Measurements from ENCODE around the gene LRRC28.

LRRC28 gene

DNA sequence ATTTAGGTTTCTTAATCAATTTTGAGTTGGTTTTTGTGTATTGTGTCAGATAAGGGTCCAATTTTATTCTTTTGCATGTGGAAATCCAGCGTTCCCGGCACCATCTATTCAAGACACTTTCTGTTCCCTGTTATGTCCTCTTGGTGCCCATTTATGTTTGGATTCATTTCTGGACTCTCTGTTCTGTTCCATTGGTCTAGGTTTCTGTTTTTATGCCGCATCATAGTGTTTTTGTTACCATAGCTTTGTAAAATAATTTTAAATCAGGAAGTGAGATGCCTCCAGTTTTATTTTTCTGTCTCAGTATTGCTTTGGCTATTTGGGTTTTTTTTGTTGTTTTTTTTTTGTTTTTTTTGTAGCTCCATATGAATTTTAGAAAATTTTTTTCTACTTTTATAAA, 97.1 kb downstream of the LRRC28 start:
- TF ChIP-seq POLR2A (IDR thresholded peaks at IDR 0.05; ENCODE audit: low read depth, low read length) (no peak), TAF1 (IDR thresholded peaks at IDR 0.05; ENCODE audit: borderline replicate concordance, low read depth, low read length) (no peak), POLR2AphosphoS5 (IDR thresholded peaks at IDR 0.05; ENCODE audit: low read depth, low read length) (no peak)
- no peak for FAIRE-seq
- no peak for DNase-seq (ENCODE audit: insufficient read length)

DNA sequence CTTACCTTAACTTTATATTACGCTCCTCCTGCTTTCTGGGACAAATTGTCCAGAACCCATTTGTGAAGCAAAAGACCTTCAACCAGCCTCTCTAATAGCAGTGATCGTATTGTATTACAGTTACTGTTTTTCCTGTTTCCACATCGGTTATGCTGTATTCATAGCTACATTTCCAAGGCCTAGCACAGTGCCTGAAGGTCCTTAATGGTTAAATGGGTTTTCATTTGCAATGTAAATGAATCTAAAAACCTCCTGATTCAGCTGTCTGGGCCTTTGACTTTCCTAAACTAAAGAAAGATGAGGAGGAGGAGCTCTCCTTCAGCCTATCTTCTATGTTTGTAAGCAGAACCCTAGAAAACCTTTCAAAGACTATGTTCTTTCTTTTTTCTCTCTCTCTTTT, 99.1 kb downstream of the LRRC28 start:
- TF ChIP-seq POLR2A (IDR thresholded peaks at IDR 0.05; ENCODE audit: low read depth, low read length): no peak
- no peak for TF ChIP-seq POLR2AphosphoS5 (IDR thresholded peaks at IDR 0.05; ENCODE audit: low read depth, low read length)
- no peak for TF ChIP-seq TAF1 (IDR thresholded peaks at IDR 0.05; ENCODE audit: borderline replicate concordance, low read depth, low read length)
- FAIRE-seq: no peak
- DNase-seq (ENCODE audit: insufficient read length): no peak

DNA sequence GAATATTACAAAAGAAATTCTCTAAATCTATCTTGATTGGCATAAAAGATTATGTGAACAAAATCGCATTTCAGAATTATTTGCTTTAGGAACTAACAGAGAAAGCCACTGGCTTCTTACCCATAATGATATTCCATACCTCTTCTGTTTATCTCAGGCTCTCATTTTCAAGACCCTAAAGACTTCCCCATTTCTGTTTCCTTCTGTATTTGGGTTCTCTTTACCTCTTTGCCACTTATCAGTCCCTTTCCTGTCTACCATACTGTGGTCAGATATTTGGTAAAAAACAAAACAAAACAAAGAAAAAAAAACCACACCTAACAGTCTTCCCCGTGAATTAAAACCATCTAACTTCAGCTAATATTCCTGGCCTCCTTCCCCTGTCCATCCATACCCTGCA, 108.5 kb downstream of the LRRC28 start:
- no peak for FAIRE-seq
- no peak for DNase-seq (ENCODE audit: insufficient read length)
- no peak for TF ChIP-seq POLR2A (IDR thresholded peaks at IDR 0.05; ENCODE audit: low read depth, low read length)
- TF ChIP-seq TAF1 (IDR thresholded peaks at IDR 0.05; ENCODE audit: borderline replicate concordance, low read depth, low read length): no peak
- no peak for TF ChIP-seq POLR2AphosphoS5 (IDR thresholded peaks at IDR 0.05; ENCODE audit: low read depth, low read length)

DNA sequence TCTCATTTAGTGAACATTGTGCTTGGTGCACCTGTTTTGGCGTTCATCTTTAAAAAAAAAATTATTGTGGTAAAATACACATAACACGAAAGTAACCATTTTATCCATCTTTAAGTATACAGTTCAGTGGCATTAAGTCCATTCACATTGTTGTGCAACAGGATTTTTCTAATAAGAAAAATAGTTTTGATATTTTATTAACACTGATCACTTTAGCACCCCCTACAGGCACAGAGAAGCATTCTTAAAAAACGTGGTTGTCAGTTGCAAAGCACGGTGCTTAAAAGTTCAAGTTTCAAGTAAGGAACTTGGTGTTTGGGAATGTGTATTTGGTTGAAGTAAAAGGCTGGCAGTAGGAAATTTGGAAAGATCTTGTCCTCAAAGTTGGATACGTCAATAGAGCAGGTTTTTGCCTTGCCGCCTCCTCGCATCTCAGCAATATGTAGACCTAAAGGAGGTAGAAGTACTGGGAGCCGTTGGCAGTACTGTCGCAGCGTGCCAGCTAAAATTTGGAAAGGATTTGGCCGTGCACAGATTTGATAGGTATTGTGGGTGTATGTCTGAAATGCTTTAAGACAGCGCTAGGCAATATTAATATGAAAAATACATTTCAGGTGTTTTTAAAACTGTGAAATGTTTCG, 110.4 kb downstream of the LRRC28 start:
- TF ChIP-seq TAF1 (IDR thresholded peaks at IDR 0.05; ENCODE audit: borderline replicate concordance, low read depth, low read length) (no peak), POLR2A (IDR thresholded peaks at IDR 0.05; ENCODE audit: low read depth, low read length) (no peak), POLR2AphosphoS5 (IDR thresholded peaks at IDR 0.05; ENCODE audit: low read depth, low read length) (no peak)
- FAIRE-seq (no peak), DNase-seq (ENCODE audit: insufficient read length) (no peak)

DNA sequence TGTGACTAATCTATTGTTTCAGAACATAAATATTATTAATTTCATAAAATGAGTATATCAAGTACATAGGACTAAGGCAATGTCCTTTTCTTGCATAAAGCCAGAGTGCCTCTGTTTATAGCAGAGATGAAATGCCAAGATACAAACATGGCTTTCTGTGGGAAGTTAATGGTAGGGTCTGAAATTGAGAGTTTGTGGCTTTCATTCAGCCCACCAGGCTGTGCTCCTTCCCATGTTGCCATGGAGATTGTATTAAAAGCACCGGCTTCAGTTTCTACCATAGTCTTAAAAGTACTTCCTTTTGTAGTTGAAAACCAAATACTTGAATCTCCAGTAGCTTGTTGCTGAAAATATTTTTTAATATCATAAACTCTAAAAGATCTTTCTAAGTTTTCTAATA, 114.0 kb downstream of the LRRC28 start:
- TF ChIP-seq POLR2A (IDR thresholded peaks at IDR 0.05; ENCODE audit: low read depth, low read length) (no peak), POLR2AphosphoS5 (IDR thresholded peaks at IDR 0.05; ENCODE audit: low read depth, low read length) (no peak), TAF1 (IDR thresholded peaks at IDR 0.05; ENCODE audit: borderline replicate concordance, low read depth, low read length) (no peak)
- FAIRE-seq: peak; percentile 87
- no peak for DNase-seq (ENCODE audit: insufficient read length)

DNA sequence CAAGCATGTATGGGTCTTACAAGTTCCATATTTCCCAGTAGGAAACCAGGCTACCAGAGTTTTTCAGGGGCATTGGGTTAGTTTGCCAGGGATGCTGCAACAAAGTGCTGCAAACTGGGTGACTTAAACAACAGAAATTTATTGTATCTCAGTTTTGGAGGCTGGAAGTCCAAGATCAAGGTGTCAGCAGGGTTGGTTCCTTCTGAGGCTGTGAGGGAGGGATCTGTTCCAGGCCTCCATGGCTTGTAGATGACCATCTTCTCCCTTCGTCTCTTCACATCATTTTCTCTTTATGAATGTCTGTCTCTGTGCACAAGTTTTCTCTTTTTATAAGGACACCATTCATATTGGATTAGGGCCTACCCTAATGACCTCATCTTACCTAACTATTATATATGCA, 114.7 kb downstream of the LRRC28 start:
- DNase-seq (ENCODE audit: insufficient read length) (no peak), FAIRE-seq (peak; percentile 61)
- TF ChIP-seq TAF1 (IDR thresholded peaks at IDR 0.05; ENCODE audit: borderline replicate concordance, low read depth, low read length) (no peak), POLR2AphosphoS5 (IDR thresholded peaks at IDR 0.05; ENCODE audit: low read depth, low read length) (no peak), POLR2A (IDR thresholded peaks at IDR 0.05; ENCODE audit: low read depth, low read length) (no peak)

DNA sequence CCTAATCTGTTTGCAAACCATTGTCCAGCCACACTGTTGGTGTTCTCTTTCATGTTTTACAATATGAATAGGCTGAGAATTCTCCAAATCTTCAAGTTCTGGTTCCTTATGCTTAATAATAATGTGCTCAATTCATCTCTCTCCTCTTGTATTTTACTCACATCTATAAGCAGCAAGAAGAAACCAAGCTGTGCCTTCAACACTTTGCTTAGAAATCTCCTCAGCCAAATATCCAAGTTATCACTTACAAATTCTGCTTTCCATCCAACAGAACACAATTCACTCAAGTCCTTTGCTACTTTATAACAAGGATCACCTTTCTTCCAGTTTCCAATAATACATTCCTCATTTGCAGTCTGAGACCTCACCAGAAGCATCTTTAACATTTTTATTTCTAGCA, 117.5 kb downstream of the LRRC28 start:
- TF ChIP-seq POLR2A (IDR thresholded peaks at IDR 0.05; ENCODE audit: low read depth, low read length): no peak
- no peak for TF ChIP-seq POLR2AphosphoS5 (IDR thresholded peaks at IDR 0.05; ENCODE audit: low read depth, low read length)
- no peak for TF ChIP-seq TAF1 (IDR thresholded peaks at IDR 0.05; ENCODE audit: borderline replicate concordance, low read depth, low read length)
- FAIRE-seq (no peak), DNase-seq (ENCODE audit: insufficient read length) (no peak)

DNA sequence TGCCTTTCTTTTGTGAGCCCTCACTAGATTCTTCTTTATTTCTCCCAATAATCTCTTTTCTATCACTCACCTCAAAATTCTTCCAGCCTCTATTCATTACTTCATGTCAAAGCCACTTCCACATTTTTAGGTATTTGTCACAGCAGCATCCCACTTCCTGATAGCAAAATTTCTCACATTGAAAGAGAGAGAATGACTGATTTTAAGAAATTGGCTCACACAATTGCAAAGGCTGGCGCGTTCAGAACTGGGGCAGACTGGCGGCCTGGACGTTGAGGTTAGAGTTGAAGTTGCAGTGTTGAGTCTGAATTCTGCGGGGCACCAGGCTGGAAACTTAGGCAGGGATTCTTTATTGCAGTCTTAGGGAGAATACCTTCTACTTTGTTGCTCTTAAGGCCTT, 117.9 kb downstream of the LRRC28 start:
- TF ChIP-seq POLR2AphosphoS5 (IDR thresholded peaks at IDR 0.05; ENCODE audit: low read depth, low read length): no peak
- no peak for TF ChIP-seq POLR2A (IDR thresholded peaks at IDR 0.05; ENCODE audit: low read depth, low read length)
- TF ChIP-seq TAF1 (IDR thresholded peaks at IDR 0.05; ENCODE audit: borderline replicate concordance, low read depth, low read length): no peak
- DNase-seq (ENCODE audit: insufficient read length) (no peak), FAIRE-seq (no peak)

DNA sequence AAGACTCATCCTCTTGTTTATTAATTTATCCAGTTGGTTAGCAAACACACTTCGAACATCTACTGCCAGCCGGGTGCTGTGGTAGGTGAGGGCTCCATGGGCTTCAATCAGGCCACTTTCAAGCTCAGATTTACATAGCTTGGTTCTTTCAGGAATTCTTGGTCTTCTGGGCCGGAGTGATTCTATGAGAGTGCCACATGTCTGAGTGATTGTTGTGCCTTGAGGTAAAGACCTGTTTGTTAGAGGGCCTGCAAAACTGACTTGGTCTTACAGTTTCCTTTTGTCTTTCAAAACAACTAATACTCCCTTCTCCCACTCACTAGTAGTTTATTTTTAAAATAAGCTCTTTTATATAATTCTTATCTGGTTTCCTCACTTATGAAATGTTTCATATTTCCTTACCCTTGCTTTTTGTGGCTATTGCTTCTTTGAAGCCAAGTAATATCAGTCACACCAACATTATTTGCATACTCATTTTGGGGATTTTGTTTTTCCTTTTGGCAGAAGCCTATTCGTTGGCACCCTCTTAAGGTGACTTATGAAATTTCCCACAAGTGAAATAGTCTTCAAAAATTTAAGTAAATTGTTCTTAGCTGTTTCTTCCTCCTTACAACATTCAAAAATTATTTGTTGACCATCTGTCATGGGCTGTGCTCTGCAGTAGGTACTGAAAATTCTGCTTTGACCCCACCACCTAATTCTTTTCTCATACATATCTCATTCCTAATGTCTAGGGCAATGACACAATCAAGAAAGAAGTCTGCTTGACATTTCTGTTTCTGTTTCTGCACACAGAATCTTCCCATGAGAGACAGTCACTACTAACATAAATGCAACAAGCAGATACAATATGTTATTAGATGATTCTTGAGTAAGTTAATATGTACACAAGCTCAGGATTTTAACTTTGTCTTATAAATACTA, 120.2 kb downstream of the LRRC28 start:
- no peak for TF ChIP-seq POLR2AphosphoS5 (IDR thresholded peaks at IDR 0.05; ENCODE audit: low read depth, low read length)
- TF ChIP-seq POLR2A (IDR thresholded peaks at IDR 0.05; ENCODE audit: low read depth, low read length): no peak
- TF ChIP-seq TAF1 (IDR thresholded peaks at IDR 0.05; ENCODE audit: borderline replicate concordance, low read depth, low read length): no peak
- no peak for DNase-seq (ENCODE audit: insufficient read length)
- FAIRE-seq: peak; percentile 68

DNA sequence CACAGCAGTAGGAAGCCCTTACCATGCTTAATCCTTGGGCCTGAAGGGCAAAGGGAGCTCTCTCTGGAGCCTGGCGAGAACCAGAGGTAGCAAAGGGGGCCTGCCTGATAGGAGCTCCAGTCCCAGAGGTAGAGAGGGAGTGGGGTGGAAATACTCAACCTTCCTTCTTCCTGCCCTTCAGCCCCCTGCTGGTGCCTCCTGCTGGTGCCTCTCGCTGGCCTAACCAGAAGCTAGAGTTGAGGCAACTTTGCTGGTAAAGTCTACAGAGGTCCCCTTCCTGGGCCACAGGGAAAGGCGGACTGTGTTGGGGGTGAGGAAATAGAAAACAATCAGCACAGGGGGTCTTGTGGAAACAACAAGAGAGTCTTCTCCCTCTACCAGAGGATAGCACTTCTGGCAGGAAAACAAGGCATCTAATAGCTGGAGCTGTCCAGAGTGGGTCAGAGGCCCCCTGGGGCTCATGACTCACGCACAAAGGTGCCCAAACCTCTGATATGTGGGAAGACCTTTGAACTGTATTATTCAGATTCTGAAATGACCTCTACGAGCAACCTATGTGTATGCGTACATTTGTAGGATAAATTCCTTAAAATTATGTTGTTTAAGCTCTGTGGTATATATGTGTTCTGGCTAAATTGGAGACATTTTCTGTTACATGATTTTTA, 133.9 kb downstream of the LRRC28 start:
- FAIRE-seq (no peak), DNase-seq (ENCODE audit: insufficient read length) (no peak)

DNA sequence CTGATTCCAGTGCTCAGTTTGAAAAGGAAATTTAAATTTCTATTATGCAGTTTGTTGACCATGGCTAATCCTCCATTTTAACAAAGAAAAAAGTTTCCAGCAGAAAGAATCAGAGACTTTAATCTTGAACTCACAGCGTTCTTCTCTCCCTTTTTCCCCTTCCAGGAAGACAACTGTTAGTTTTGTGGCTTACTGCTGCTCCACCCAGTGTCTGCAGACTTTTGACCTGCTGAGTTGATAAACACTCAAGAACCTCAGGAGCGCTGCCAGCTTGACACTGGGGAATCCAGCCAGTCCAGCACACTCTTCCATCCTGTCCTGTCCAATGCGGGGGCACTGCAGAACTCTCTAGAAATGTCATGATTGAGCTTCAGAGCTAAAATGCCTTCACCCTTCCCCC, 134.6 kb downstream of the LRRC28 start:
- DNase-seq (ENCODE audit: insufficient read length) (no peak), FAIRE-seq (no peak)
- TF ChIP-seq POLR2A (IDR thresholded peaks at IDR 0.05; ENCODE audit: low read depth, low read length) (no peak), TAF1 (IDR thresholded peaks at IDR 0.05; ENCODE audit: borderline replicate concordance, low read depth, low read length) (no peak), POLR2AphosphoS5 (IDR thresholded peaks at IDR 0.05; ENCODE audit: low read depth, low read length) (no peak)

More for the DNA sequence above, 133.9 kb downstream of the LRRC28 start:
- no peak for TF ChIP-seq TAF1 (IDR thresholded peaks at IDR 0.05; ENCODE audit: borderline replicate concordance, low read depth, low read length)
- no peak for TF ChIP-seq POLR2AphosphoS5 (IDR thresholded peaks at IDR 0.05; ENCODE audit: low read depth, low read length)
- no peak for TF ChIP-seq POLR2A (IDR thresholded peaks at IDR 0.05; ENCODE audit: low read depth, low read length)
